Bronchial epithelial cell (primary cell): ENCODE data around the gene CSE1L. TPM values are rescaled to one million over a fixed set of nuclear protein-coding genes. Genes with fewer than 3 reads are reported as not detected.
"Not testable (repeated sequence)": the region's sequence is repeated elsewhere in the genome, so short reads cannot be mapped to it uniquely, and the experiment has no call there.

Experiments
- DNase-seq: peaks from one replicate; pipeline ENCODE4 v3.0.0-alpha.2; 2010; ENCODE audit warnings: low read depth
- FAIRE-seq: peaks from 2 replicates; lab custom pipeline; 2011; peaks lifted over from hg19 to GRCh38; lab: Jason Lieb, UNC
- H3K27me3 ChIP-seq: 2 replicates; pipeline ENCODE4 v1.5.1; 2011; ENCODE audit warnings: low read length; ENCODE audit not compliant: control insufficient read depth, insufficient read depth
- H3K36me3 ChIP-seq: 2 replicates; pipeline ENCODE4 v1.5.1; 2011; ENCODE audit warnings: low read length; ENCODE audit not compliant: control insufficient read depth, insufficient read depth
- H3K4me3 ChIP-seq: 2 replicates; pipeline ENCODE4 v1.5.1; 2011; ENCODE audit warnings: mild to moderate bottlenecking, low read depth, low read length, control low read depth
- CTCF ChIP-seq: IDR thresholded peaks from 2 replicates; pipeline ENCODE4 v1.5.1; 2011; ENCODE audit warnings: mild to moderate bottlenecking, moderate library complexity, low read length, control low read depth, inconsistent platforms; ENCODE audit not compliant: insufficient read depth, severe bottlenecking
- total RNA-seq: library from RNA; depleted of rRNA; stranded (reverse); fragments of >200 nt; gene quantifications from 2 replicates; pipeline ENCODE4 v1.2.1, GENCODE V29; 2014

The CSE1L gene
- total RNA-seq, 1 donor from 2014 or later = 60.8 TPM

GRCh38 chr20:49091104-49091503, 45.0 kb downstream of the CSE1L start:
- Histone ChIP-seq H3K4me3 (no peak overlapping the region), H3K36me3 (peaks cover 21% of the 10 kb centered on the region), H3K27me3 (no peaks in the 10 kb centered on the region)
- DNase-seq (no peak), FAIRE-seq (no peak)
- no peak for TF ChIP-seq CTCF

GRCh38 chr20:49091762-49092161, 45.6 kb downstream of the CSE1L start:
- H3K27me3 ChIP-seq = no peaks in the 10 kb centered on the region
- peaks cover 21% of the 10 kb centered on the region for H3K36me3 ChIP-seq
- TF ChIP-seq CTCF = no peak
- FAIRE-seq (no peak), DNase-seq (no peak)
- H3K4me3 ChIP-seq = no peak overlapping the region

- DNase-seq = no peak
- no peak for FAIRE-seq
- Histone ChIP-seq H3K36me3 (peaks cover 9% of the 10 kb centered on the region), H3K27me3 (no peaks in the 10 kb centered on the region), H3K4me3 (no peak overlapping the region)
- TF ChIP-seq CTCF = no peak
These were observed 50.2 kb downstream of the CSE1L start for GRCh38 chr20:49096203-49096730.

- FAIRE-seq = no peak
These were observed 51.0 kb downstream of the CSE1L start for GRCh38 chr20:49097159-49097558.

GRCh38 chr20:49098136-49098535, 52.0 kb downstream of the CSE1L start:
- Histone ChIP-seq H3K4me3 (no peak overlapping the region), H3K36me3 (peaks cover 11% of the 10 kb centered on the region), H3K27me3 (no peaks in the 10 kb centered on the region)
- DNase-seq = no peak
- no peak for FAIRE-seq
- no peak for TF ChIP-seq CTCF

More at GRCh38 chr20:49097159-49097558, 51.0 kb downstream of the CSE1L start:
- Histone ChIP-seq H3K27me3 (no peaks in the 10 kb centered on the region), H3K36me3 (peaks cover 9% of the 10 kb centered on the region), H3K4me3 (no peak overlapping the region)
- DNase-seq = no peak
- no peak for TF ChIP-seq CTCF

GRCh38 chr20:49099011-49099410, 52.9 kb downstream of the CSE1L start:
- no peak overlapping the region for H3K4me3 ChIP-seq
- H3K27me3 ChIP-seq = no peaks in the 10 kb centered on the region
- H3K36me3 ChIP-seq = peaks cover 11% of the 10 kb centered on the region
- no peak for TF ChIP-seq CTCF
- FAIRE-seq = no peak
- DNase-seq = no peak

DNA sequence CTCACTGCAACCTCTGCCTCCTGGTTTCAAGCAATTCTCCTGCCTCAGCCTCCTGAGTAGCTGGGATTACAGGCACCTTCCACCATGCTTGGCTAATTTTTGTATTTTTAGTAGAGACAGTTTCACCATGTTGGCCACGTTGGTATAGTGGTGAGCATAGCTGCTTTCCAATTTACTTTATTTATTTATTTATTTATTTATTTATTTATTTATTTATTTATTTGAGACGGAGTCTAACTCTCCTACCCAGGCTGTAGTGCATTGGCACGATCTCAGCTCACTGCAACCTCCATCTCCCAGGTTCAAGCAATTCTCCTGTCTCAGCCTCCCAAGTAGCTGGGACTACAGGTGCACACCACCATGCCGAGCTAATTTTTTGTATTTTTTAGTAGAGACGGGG, 54.2 kb downstream of the CSE1L start:
- not testable (repeated sequence) for H3K27me3 ChIP-seq, H3K36me3 ChIP-seq, FAIRE-seq, DNase-seq, H3K4me3 ChIP-seq
